Peyer's patch (tissue), 4 donors: Measurements from ENCODE around the gene ZKSCAN3. TPM values are rescaled to one million over a fixed set of nuclear protein-coding genes. Genes with fewer than 3 reads are reported as not detected.

Experiments used
- DNase-seq, 3 donors: peaks; one replicate each; pipeline ENCODE4 v3.0.0-alpha.2; 2017 to 2019
- H3K27ac ChIP-seq, 4 donors: fragments of 200-600 bp; sonication (generic); one replicate each; pipeline ENCODE4 v1.5.1; 2016 to 2019
- H3K27me3 ChIP-seq, 2 donors: fragments of 200-600 bp; sonication (generic); one replicate each; pipeline ENCODE4 v1.5.1; 2019
- H3K36me3 ChIP-seq, 3 donors: fragments of 200-600 bp; sonication (generic); one replicate each; pipeline ENCODE4 v1.5.1; 2016 to 2019
- H3K4me1 ChIP-seq, 4 donors: fragments of 200-600 bp; sonication (generic); one replicate each; pipeline ENCODE4 v1.5.1; 2016 to 2019
- H3K4me3 ChIP-seq, 4 donors: fragments of 200-600 bp; sonication (generic); 1 replicate in 3 of 4; 2 replicates in 1 of 4; pipeline ENCODE4 v1.5.1; 2016 to 2019; ENCODE audit warnings: mild to moderate bottlenecking in 1 of 4
- H3K9me3 ChIP-seq, 4 donors: fragments of 200-600 bp; sonication (generic); one replicate each; pipeline ENCODE4 v1.5.1; 2016 to 2019; ENCODE audit warnings: mild to moderate bottlenecking in 1 of 4
- CTCF ChIP-seq, 6 experiments: fragments of 450-650 bp in 4 of 6; fragments of 200-600 bp in 2 of 6; sonication (generic) in 1 of 6; IDR thresholded peaks; one replicate each; pipeline ENCODE4 v1.5.1; 2017 to 2019; ENCODE audit warnings: antibody characterized with exemption in 6 of 6, mild to moderate bottlenecking in 3 of 6, moderate library complexity in 1 of 6
- POLR2A ChIP-seq, 2 donors: fragments of 450-650 bp; IDR thresholded peaks; one replicate each; pipeline ENCODE4 v1.5.1; 2017; ENCODE audit warnings: antibody characterized with exemption in 2 of 2, mild to moderate bottlenecking in 2 of 2, moderate library complexity in 2 of 2
- small RNA-seq, 2 donors: library from RNA; depleted of rRNA; stranded (forward); fragments of <200 nt; gene quantifications; one replicate each; pipeline ENCODE3, GENCODE V24; 2016
- total RNA-seq, 4 donors: library from RNA; depleted of rRNA; stranded (reverse); fragments of >200 nt; gene quantifications; one replicate each; pipeline ENCODE4 v1.1.0, GENCODE V29; 2016

The ZKSCAN3 gene
- total RNA-seq, 4 donors from 2014 or later, result 2.5 to 7.0 (median 4.6) TPM

- H3K4me3 ChIP-seq, result no peak overlapping the region
- no peak overlapping the region for H3K27ac ChIP-seq
- no peaks in the 10 kb centered on the region for H3K9me3 ChIP-seq
- H3K4me1 ChIP-seq, result no peaks in the 10 kb centered on the region
- H3K36me3 ChIP-seq, result no peaks in the 10 kb centered on the region
- no peaks in the 10 kb centered on the region for H3K27me3 ChIP-seq
- no peak for DNase-seq
- no peak for TF ChIP-seq CTCF (IDR thresholded peaks at IDR 0.05)
- TF ChIP-seq POLR2A (IDR thresholded peaks at IDR 0.05), result no peak
Measured at GRCh38 chr6:28408076-28408802, 58.5 kb downstream of the ZKSCAN3 start.

- Histone ChIP-seq H3K4me1 (no peaks in the 10 kb centered on the region), H3K36me3 (no peaks in the 10 kb centered on the region), H3K27me3 (no peaks in the 10 kb centered on the region), H3K27ac (no peak overlapping the region), H3K4me3 (no peak overlapping the region), H3K9me3 (no peaks in the 10 kb centered on the region)
- TF ChIP-seq POLR2A (IDR thresholded peaks at IDR 0.05), result no peak
- TF ChIP-seq CTCF (IDR thresholded peaks at IDR 0.05), result no peak
- no peak for DNase-seq
Measured at GRCh38 chr6:28410767-28411166, 61.0 kb downstream of the ZKSCAN3 start.

- no peaks in the 10 kb centered on the region for H3K36me3 ChIP-seq
- no peaks in the 10 kb centered on the region for H3K4me1 ChIP-seq
- no peaks in the 10 kb centered on the region for H3K27me3 ChIP-seq
- no peak overlapping the region for H3K4me3 ChIP-seq
- H3K9me3 ChIP-seq, result no peaks in the 10 kb centered on the region
- DNase-seq, result no peak
- no peak overlapping the region for H3K27ac ChIP-seq
- TF ChIP-seq POLR2A (IDR thresholded peaks at IDR 0.05) (no peak), CTCF (IDR thresholded peaks at IDR 0.05) (no peak)
Measured at GRCh38 chr6:28413681-28414080, 63.9 kb downstream of the ZKSCAN3 start.

Small RNAs within 50 kb of the gene (small RNA-seq; reads per million reads assigned to genes)
- gene AL021997.1 (0 reads per million in 2 donors), gene AL021997.2 (0 reads per million in 2 donors), gene RNU2-45P (0 reads per million in 2 donors)

Other genes starting within 250 kb of the ZKSCAN3 start
- gene ZSCAN16, start 225.3 kb upstream of the ZKSCAN3 start, total RNA-seq, result 10 to 100 TPM in 2 of 4 donors, 1 to 10 TPM in 2; 7.0 to 22.3 (median 12.6) TPM
- 10 to 100 TPM in 3 of 4 donors, 1 to 10 TPM in 1; 5.6 to 26.4 (median 15.5) TPM for gene ZKSCAN8, start 208.1 kb upstream of the ZKSCAN3 start, total RNA-seq
- 10 to 100 TPM; 11.9 to 28.9 (median 22.7) TPM for gene ZSCAN9, start 124.7 kb upstream of the ZKSCAN3 start, total RNA-seq
- gene ZKSCAN4, start 97.7 kb upstream of the ZKSCAN3 start, total RNA-seq, result 1 to 10 TPM; 4.4 to 9.6 (median 5.9) TPM
- not detected for gene NKAPL, start 90.7 kb upstream of the ZKSCAN3 start, total RNA-seq
- 10 to 100 TPM; 19.1 to 34.7 (median 20.2) TPM for gene ZSCAN26, start 82.8 kb upstream of the ZKSCAN3 start, total RNA-seq
- gene PGBD1, start 68.4 kb upstream of the ZKSCAN3 start, total RNA-seq, result 1 to 10 TPM in 2 of 4 donors, under 1 TPM in 2; 0.88 to 3.8 (median 1.7) TPM
- gene ZSCAN31, start 13.8 kb upstream of the ZKSCAN3 start, total RNA-seq, result 1 to 10 TPM; 5.6 to 9.2 (median 8.2) TPM
- 10 to 100 TPM in 1 of 4 donors, 1 to 10 TPM in 3; 4.0 to 19.8 (median 7.5) TPM for gene ZSCAN12, start 49.8 kb downstream of the ZKSCAN3 start, total RNA-seq
- 10 to 100 TPM in 1 of 4 donors, 1 to 10 TPM in 1, under 1 TPM in 1, not detected in 1; 0.57 to 46.2 (median 1.6) TPM for gene ZSCAN23, start 93.5 kb downstream of the ZKSCAN3 start, total RNA-seq
- not detected for gene GPX6, start 165.8 kb downstream of the ZKSCAN3 start, total RNA-seq
- gene GPX5, start 175.9 kb downstream of the ZKSCAN3 start, total RNA-seq, result not detected